ENCODE results near the gene BIRC2. TPM values are rescaled to one million over a fixed set of nuclear protein-coding genes. Genes with fewer than 3 reads are reported as not detected.

The BIRC2 gene
- total RNA-seq, 2 experiments from 2014 or later, result 30.7 to 30.9 TPM

DNA sequence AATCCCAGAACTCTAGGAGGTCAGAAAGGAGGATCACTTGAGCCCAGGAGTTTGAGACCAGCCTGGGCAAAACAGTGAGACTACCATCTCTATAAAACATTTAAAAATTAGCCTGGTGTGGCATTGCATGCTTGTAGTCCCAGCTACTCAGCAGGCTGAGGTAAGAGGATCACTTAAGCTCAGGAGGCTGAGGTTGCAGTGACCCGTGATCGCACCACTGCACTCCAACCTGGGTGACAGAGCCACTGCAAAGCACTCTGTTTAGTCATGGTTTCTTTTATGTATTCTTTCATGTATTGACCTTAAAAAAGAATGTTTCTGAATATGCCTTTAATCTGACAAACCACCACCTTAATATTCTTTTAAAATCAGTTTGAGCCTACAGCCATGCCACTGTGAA, 52.2 kb downstream of the BIRC2 start:
- CTCF ChIA-PET, result interaction anchor here (0.8 to 11.2 kb wide), 6 partner anchors 8 to 267 kb away, joined by 3 to 76 read pairs (median 4); no protein-coding TSS in a partner anchor
- Mint-ChIP-seq H3K36me3 (peaks cover 50% of the 10 kb centered on the region), H3K4me3 (no peak overlapping the region), H3K27ac (no peak overlapping the region), H3K4me1 (peaks cover 41% of the 10 kb centered on the region), H3K9me3 (ENCODE audit: low read depth) (no peaks in the 10 kb centered on the region), H3K27me3 (no peaks in the 10 kb centered on the region)
- DNase-seq (no peak), ATAC-seq (no peak)

DNA sequence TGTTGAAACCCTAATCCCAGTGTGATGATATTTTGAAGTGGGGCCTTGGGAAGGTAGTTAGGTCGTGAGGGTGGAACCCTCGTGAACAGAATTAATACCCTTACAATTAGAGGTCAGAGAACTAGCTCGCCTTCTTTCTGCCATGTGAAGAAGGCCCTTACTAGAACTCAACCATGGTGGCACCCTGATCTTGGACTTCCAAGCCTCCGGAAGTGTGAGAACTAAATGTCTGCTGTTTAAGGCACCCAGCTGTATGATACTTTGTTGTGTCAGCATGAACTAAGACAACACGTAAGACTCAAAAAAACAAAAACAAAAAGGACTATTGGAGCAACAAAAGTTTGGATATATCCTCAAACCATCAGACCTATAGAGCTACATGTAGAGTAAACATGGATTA, 53.6 kb downstream of the BIRC2 start:
- H3K4me3 Mint-ChIP-seq, result no peak overlapping the region
- peaks cover 43% of the 10 kb centered on the region for H3K4me1 Mint-ChIP-seq
- no peaks in the 10 kb centered on the region for H3K9me3 Mint-ChIP-seq (ENCODE audit: low read depth)
- no peak for DNase-seq
- H3K27ac Mint-ChIP-seq, result no peak overlapping the region
- H3K27me3 Mint-ChIP-seq, result no peaks in the 10 kb centered on the region
- H3K36me3 Mint-ChIP-seq, result peaks cover 46% of the 10 kb centered on the region
- CTCF ChIA-PET, result interaction anchor here (1.0 to 11.2 kb wide), 4 partner anchors 10 to 69 kb away, joined by 3 to 76 read pairs (median 3); no protein-coding TSS in a partner anchor
- no peak for ATAC-seq

DNA sequence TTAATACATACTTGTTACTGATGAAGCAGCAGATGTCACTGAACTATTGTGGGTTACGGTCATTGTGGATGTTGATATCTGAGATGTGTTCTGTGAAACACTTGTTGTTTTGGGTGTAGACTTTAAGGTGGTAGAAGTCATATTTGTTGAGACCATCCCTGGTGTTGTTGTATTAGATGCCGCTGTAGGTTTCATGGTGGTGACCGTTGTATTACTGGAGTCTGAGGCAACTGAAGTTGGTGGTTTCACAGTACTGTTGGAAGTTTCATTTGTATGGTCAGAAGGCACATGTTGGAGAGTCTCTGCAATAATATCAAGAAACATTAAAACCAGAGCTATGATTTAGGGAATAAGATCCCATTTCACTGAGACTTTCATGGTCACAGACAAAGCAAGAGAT, 54.9 kb downstream of the BIRC2 start:
- DNase-seq (no peak), ATAC-seq (peak; percentile 20)
- Mint-ChIP-seq H3K27ac (no peak overlapping the region), H3K4me3 (no peak overlapping the region), H3K36me3 (peaks cover 46% of the 10 kb centered on the region), H3K27me3 (no peaks in the 10 kb centered on the region), H3K9me3 (ENCODE audit: low read depth) (no peaks in the 10 kb centered on the region), H3K4me1 (peaks cover 35% of the 10 kb centered on the region)
- CTCF ChIA-PET, result interaction anchor here (1.2 to 11.2 kb wide), 3 partner anchors 11 to 60 kb away, joined by 3 to 76 read pairs (median 4); no protein-coding TSS in a partner anchor

DNA sequence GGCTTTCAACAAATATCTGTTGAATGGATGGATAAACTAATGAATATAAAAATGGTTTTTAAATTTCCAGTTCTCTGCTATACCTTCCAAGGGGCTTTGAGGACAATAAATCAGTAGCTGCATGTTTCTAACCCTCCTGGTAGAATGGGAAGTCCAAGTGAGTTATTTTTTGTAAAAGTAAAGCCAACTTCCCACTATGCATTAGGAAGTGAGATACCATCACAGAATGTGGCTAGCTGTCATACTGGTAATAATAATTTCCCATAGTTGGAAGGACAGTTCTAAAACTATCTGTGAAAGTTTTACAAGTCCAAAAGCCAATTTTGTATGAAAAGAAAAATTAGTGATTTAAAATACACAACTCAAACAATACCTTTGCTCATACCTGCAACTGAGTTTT, 55.5 kb downstream of the BIRC2 start:
- DNase-seq (no peak), ATAC-seq (no peak)
- Mint-ChIP-seq H3K9me3 (ENCODE audit: low read depth) (no peaks in the 10 kb centered on the region), H3K27me3 (no peaks in the 10 kb centered on the region), H3K36me3 (peaks cover 47% of the 10 kb centered on the region), H3K4me1 (peaks cover 31% of the 10 kb centered on the region), H3K27ac (peak overlapping the region; percentile 1), H3K4me3 (no peak overlapping the region)
- CTCF ChIA-PET, result interaction anchor here (1.8 to 11.2 kb wide), 2 partner anchors 12 to 20 kb away, joined by 4 to 76 read pairs; no protein-coding TSS in a partner anchor

DNA sequence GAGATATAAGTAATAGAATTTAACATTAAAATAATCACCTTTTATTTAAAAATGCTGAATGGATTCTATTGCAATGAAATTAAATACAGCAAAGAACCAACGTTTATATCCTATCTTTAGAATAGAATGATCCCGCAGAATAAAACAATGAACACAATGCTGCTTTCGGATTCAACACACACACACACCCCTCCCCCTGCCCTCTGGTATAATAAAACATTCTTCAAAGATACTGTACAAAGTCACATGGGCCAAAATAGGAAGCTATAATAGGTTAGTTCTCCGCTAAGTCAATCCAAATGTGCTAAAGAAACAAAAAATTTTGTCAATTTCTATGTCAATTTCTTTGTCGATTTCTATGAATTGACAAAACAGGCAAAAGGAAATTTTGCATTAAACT, 58.5 kb downstream of the BIRC2 start:
- H3K27me3 Mint-ChIP-seq, result no peaks in the 10 kb centered on the region
- CTCF ChIA-PET, result interaction anchor here (1.4 to 11.2 kb wide), 3 partner anchors 15 to 64 kb away, joined by 3 to 76 read pairs (median 7); no protein-coding TSS in a partner anchor
- no peak overlapping the region for H3K4me3 Mint-ChIP-seq
- H3K36me3 Mint-ChIP-seq, result peaks cover 47% of the 10 kb centered on the region
- ATAC-seq (no peak), DNase-seq (no peak)
- peaks cover 33% of the 10 kb centered on the region for H3K4me1 Mint-ChIP-seq
- H3K9me3 Mint-ChIP-seq (ENCODE audit: low read depth), result no peaks in the 10 kb centered on the region
- H3K27ac Mint-ChIP-seq, result no peak overlapping the region

DNA sequence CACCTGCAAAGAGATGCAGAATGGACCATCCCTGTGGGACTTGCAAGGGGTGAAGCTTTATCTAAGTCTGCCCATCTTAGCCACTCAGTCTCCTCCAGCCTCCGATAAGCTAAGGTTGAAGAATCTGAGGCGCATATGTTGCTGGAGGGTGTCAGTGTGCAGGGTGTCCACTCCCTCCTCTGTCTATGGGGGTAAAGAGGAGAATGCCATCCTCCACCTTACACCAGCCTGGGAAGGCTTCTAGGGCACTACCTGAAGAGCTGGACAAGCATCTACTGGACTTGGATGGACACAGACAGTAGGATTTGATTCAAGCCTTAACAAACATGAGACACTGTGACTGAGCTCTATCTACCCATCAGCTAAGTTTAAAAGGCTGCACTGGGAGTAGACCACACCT, 59.1 kb downstream of the BIRC2 start:
- Mint-ChIP-seq H3K36me3 (peaks cover 43% of the 10 kb centered on the region), H3K27me3 (no peaks in the 10 kb centered on the region), H3K4me1 (peaks cover 33% of the 10 kb centered on the region), H3K4me3 (no peak overlapping the region), H3K9me3 (ENCODE audit: low read depth) (no peaks in the 10 kb centered on the region), H3K27ac (no peak overlapping the region)
- DNase-seq (no peak), ATAC-seq (no peak)
- CTCF ChIA-PET, result interaction anchor here (0.8 to 11.2 kb wide), 4 partner anchors 15 to 64 kb away, joined by 3 to 76 read pairs (median 5); no protein-coding TSS in a partner anchor

DNA sequence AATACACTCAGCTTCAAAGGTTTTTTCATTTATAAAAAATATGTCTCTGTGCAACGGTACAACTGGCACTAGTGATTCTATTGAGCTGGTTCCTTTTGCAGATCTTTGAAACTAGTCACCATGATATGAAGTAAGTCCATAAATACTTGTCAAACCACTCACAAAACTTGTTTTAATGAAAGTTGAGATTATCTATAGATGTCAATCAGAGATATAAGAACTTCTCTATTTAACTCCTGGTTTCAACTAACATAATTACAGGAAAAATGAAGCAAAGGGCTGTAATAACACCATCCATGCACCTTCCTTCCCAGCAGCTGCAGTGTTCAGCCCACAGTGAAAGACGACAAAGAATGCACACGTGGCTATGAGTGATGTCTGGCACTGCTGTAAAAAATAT, 60.9 kb downstream of the BIRC2 start:
- no peak overlapping the region for H3K27ac Mint-ChIP-seq
- H3K9me3 Mint-ChIP-seq (ENCODE audit: low read depth), result no peaks in the 10 kb centered on the region
- ATAC-seq (no peak), DNase-seq (no peak)
- H3K4me3 Mint-ChIP-seq, result no peak overlapping the region
- peaks cover 25% of the 10 kb centered on the region for H3K4me1 Mint-ChIP-seq
- H3K27me3 Mint-ChIP-seq, result no peaks in the 10 kb centered on the region
- CTCF ChIA-PET, result interaction anchor here (1.0 to 11.2 kb wide), 4 partner anchors 10 to 206 kb away, joined by 3 to 76 read pairs (median 4); no protein-coding TSS in a partner anchor
- H3K36me3 Mint-ChIP-seq, result peaks cover 34% of the 10 kb centered on the region

DNA sequence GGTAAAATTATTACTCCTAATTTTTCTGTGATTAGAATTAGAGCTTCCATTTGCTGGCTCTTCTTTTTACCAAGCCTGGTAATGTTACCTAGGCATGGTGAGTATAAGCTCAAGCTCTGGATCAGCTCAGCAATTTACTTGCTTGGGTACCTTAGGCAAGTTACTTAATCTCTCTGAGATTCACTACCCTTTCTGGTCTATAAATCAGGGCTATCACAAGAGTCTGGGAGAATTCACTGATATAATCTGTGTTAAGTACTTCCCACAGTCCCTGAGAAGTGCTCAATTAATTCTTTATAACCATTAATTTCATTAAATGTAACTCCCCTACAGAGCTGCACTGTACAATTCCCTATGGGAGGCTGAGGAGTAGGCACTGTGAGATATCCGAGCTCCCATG, 61.3 kb downstream of the BIRC2 start:
- ATAC-seq, result no peak
- Mint-ChIP-seq H3K4me3 (no peak overlapping the region), H3K36me3 (peaks cover 33% of the 10 kb centered on the region), H3K9me3 (ENCODE audit: low read depth) (no peaks in the 10 kb centered on the region), H3K27ac (no peak overlapping the region), H3K27me3 (no peaks in the 10 kb centered on the region), H3K4me1 (peaks cover 21% of the 10 kb centered on the region)
- CTCF ChIA-PET, result interaction anchor here (1.0 to 11.2 kb wide), 4 partner anchors 10 to 205 kb away, joined by 3 to 76 read pairs (median 4); no protein-coding TSS in a partner anchor
- no peak for DNase-seq

DNA sequence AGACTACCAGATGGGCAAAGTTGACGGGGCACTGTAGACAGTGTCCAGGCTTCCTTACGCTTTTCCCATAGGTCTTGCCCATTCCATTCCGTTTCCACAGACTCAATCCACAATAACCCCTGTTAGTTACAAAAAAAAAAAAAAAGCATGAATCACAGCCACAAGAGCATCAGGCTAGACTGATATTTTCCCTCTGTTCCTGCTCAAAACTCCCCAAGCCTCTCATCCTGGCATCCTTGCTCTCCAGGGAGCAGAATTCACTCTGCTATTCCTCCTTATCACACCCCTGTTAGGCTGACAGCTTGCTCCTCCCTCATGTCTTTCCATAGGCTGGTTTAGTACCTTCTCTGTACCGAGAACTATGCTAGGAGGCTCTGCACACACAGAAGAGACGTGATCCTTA, 63.4 kb downstream of the BIRC2 start:
- Mint-ChIP-seq H3K4me3 (no peak overlapping the region), H3K27ac (no peak overlapping the region), H3K9me3 (ENCODE audit: low read depth) (no peaks in the 10 kb centered on the region), H3K36me3 (peaks cover 43% of the 10 kb centered on the region), H3K27me3 (no peaks in the 10 kb centered on the region), H3K4me1 (peaks cover 31% of the 10 kb centered on the region)
- no peak for DNase-seq
- no peak for ATAC-seq
- CTCF ChIA-PET, result no interaction called here

DNA sequence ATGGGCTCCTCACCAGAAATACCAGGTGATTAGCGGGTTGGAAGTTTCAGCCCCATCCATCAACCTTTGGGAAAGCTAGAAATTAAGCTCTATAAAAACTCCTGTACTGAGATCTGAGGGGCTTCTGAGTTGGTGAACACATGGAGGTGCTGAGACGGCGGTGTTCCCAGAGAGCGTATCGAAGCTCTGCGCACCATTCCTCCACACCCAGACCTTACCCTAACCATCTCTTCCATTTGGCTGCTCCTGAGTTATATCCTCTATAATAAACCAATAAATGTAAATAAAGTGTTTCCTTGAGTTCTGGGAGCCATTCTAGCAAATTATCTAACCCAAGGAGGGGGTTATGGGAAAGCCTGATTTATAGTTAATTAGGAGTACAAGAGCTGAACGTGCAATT, 64.1 kb downstream of the BIRC2 start:
- ATAC-seq (no peak), DNase-seq (no peak)
- CTCF ChIA-PET, result no interaction called here
- Mint-ChIP-seq H3K27me3 (no peaks in the 10 kb centered on the region), H3K4me3 (no peak overlapping the region), H3K36me3 (peaks cover 41% of the 10 kb centered on the region), H3K27ac (no peak overlapping the region), H3K9me3 (ENCODE audit: low read depth) (no peaks in the 10 kb centered on the region), H3K4me1 (peaks cover 35% of the 10 kb centered on the region)

DNA sequence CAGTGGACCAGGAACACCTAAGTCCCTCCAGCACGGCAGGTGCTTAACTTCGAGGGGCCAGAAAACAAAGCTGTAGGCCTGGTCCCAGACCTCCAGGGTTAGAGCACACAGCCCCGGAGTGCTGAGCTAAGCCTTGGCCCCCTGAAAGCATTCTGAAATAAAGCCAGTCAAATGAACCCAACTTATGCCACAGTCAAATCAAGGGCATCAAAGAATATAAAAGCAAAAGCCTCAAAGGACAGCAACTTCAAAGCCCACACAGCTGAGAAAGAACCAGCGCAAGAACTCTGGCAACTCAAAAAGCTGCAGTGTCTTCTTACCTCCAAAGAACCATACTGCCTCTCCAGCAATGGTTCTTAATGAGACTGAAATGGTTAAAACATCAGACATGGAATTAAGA, 66.5 kb downstream of the BIRC2 start:
- peaks cover 51% of the 10 kb centered on the region for H3K4me1 Mint-ChIP-seq
- CTCF ChIA-PET, result interaction anchor here (1.0 kb wide), 1 partner anchor 23 kb away, joined by 3 read pairs; no protein-coding TSS in a partner anchor
- peaks cover 50% of the 10 kb centered on the region for H3K36me3 Mint-ChIP-seq
- no peak overlapping the region for H3K4me3 Mint-ChIP-seq
- ATAC-seq (no peak), DNase-seq (no peak)
- H3K27me3 Mint-ChIP-seq, result no peaks in the 10 kb centered on the region
- no peak overlapping the region for H3K27ac Mint-ChIP-seq
- H3K9me3 Mint-ChIP-seq (ENCODE audit: low read depth), result no peaks in the 10 kb centered on the region

DNA sequence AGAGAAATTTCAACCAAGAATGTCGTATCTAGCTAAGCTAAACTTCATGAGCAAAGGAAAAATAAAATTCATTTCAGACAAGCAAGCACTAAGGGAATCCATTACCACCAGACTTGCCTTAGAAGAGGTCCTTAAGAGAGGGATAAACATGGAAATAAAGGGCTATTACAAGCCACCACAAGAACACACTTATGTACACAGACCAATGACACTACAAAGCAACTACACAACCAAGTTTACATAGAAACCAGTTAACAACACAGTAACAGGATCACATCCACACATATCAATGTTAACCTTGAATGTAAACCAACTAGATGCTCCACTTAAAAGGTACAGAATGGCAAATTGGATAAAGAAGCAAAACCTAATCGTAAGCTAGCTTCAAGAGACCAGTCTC, 67.5 kb downstream of the BIRC2 start:
- no peaks in the 10 kb centered on the region for H3K9me3 Mint-ChIP-seq (ENCODE audit: low read depth)
- peaks cover 49% of the 10 kb centered on the region for H3K4me1 Mint-ChIP-seq
- H3K36me3 Mint-ChIP-seq, result peaks cover 55% of the 10 kb centered on the region
- ATAC-seq (no peak), DNase-seq (no peak)
- H3K27ac Mint-ChIP-seq, result no peak overlapping the region
- no peak overlapping the region for H3K4me3 Mint-ChIP-seq
- no peaks in the 10 kb centered on the region for H3K27me3 Mint-ChIP-seq
- CTCF ChIA-PET, result interaction anchor here (1.2 to 2.2 kb wide), 2 partner anchors 12 to 24 kb away, joined by 3 to 7 read pairs; no protein-coding TSS in a partner anchor

DNA sequence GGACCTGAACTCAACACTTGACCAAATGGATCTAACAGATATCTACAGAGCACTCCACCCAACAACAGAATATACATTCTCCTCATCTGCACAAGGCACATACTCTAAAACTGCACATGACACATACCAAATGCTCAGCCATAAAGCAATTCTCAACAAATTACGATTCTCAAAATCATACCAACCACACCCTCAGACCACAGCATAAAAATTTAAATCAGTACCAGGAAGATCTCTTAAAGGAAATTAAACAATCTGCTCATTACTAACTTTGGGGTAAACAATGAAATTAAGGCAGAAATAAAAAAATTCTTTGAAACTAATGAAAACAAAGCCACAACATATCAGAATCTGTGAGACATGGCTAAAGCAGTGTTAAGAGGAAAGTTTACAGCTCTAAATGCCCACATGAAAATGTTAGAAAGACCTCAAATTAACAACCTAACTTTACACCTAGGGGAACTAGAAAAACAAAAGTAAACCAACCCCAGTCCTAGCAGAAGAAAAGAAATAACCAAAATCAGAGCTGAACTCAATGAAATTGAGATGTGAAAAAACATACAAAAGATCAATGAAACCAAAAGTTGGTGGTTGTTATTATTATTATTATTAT, 68.4 kb downstream of the BIRC2 start:
- ATAC-seq (peak; percentile 59), DNase-seq (no peak)
- CTCF ChIA-PET, result interaction anchor here (1.2 to 2.2 kb wide), 2 partner anchors 11 to 25 kb away, joined by 3 to 7 read pairs; no protein-coding TSS in a partner anchor
- peak overlapping the region; percentile 0 for H3K27ac Mint-ChIP-seq
- H3K9me3 Mint-ChIP-seq (ENCODE audit: low read depth), result no peaks in the 10 kb centered on the region
- peaks cover 52% of the 10 kb centered on the region for H3K36me3 Mint-ChIP-seq
- no peak overlapping the region for H3K4me3 Mint-ChIP-seq
- H3K4me1 Mint-ChIP-seq, result peaks cover 50% of the 10 kb centered on the region
- no peaks in the 10 kb centered on the region for H3K27me3 Mint-ChIP-seq

DNA sequence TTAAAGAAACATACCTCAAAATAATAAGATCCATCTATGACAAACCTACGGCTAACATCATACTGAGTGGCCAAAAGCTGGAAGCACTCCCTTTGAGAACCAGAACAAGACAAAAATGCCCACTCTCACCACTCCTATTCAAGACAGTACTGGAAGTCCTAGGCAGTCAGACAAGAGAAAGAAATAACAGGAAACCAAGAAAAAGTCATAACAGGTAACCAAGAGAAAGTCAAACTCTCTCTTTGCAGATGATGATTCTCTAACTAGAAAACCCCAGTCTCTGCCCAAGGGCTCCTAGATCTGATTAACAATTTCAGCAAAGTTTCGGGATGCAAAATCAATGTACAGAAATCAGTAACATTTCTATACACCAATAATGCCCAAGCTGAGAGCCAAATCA, 70.0 kb downstream of the BIRC2 start:
- H3K36me3 Mint-ChIP-seq, result peaks cover 58% of the 10 kb centered on the region
- no peaks in the 10 kb centered on the region for H3K9me3 Mint-ChIP-seq (ENCODE audit: low read depth)
- H3K27me3 Mint-ChIP-seq, result no peaks in the 10 kb centered on the region

More for the DNA sequence above, 70.0 kb downstream of the BIRC2 start:
- peak overlapping the region; percentile 7 for H3K27ac Mint-ChIP-seq
- H3K4me3 Mint-ChIP-seq, result no peak overlapping the region
- ATAC-seq, result peak; percentile 68
- DNase-seq, result no peak
- H3K4me1 Mint-ChIP-seq, result peaks cover 60% of the 10 kb centered on the region
- CTCF ChIA-PET, result interaction anchor here (1.2 to 2.2 kb wide), 2 partner anchors 9 to 26 kb away, joined by 3 to 7 read pairs; no protein-coding TSS in a partner anchor

Measured in activated CD8-positive, alpha-beta memory T cell treated with anti-CD3 and anti-CD28 coated beads, Interleukin-2, amount 10 ng/mL, durations not matched to agents 7 days and 5 days (primary cell).